ENCODE data around the gene CUX1.

CUX1 gene

GRCh38 chr7:101991860-101992259, 174.4 kb downstream of the CUX1 start:
- H3K27ac ChIP-seq (ENCODE audit: low read depth, low read length), result peak overlapping the region; percentile 91
- peak overlapping the region; percentile 66 for H3K4me2 ChIP-seq (ENCODE audit: low read length)
- no peaks in the 10 kb centered on the region for H3K27me3 ChIP-seq (ENCODE audit: control insufficient read depth, low read length)
- TF ChIP-seq EZH2phosphoT487 (IDR thresholded peaks at IDR 0.05; ENCODE audit: borderline replicate concordance, low read length) (no peak), CTCF (IDR thresholded peaks at IDR 0.05; ENCODE audit: low read depth, low read length, poor library complexity, severe bottlenecking) (no peak)
- H3K9me2 ChIP-seq (replicated peaks; ENCODE audit: control insufficient read depth, low read length), result no peaks in the 10 kb centered on the region
- H3K9me3 ChIP-seq (ENCODE audit: control insufficient read depth, insufficient read depth, low read length), result no peaks in the 10 kb centered on the region
- no peaks in the 10 kb centered on the region for H4K20me1 ChIP-seq (ENCODE audit: control insufficient read depth, insufficient read depth, low read depth, low read length)
- peaks cover 43% of the 10 kb centered on the region for H3F3A ChIP-seq (ENCODE audit: control insufficient read depth, insufficient read depth)
- peaks cover 98% of the 10 kb centered on the region for H3K4me1 ChIP-seq (ENCODE audit: control insufficient read depth, low read length)
- H3K36me3 ChIP-seq (ENCODE audit: control insufficient read depth, low read length), result peaks cover 45% of the 10 kb centered on the region
- H3K79me2 ChIP-seq (ENCODE audit: control insufficient read depth, low read length), result peaks cover 68% of the 10 kb centered on the region
- H3K4me3 ChIP-seq (ENCODE audit: low read length), result peak overlapping the region; percentile 70

- peaks cover 98% of the 10 kb centered on the region for H3K4me1 ChIP-seq (ENCODE audit: control insufficient read depth, low read length)
- H4K20me1 ChIP-seq (ENCODE audit: control insufficient read depth, insufficient read depth, low read depth, low read length), result 0 out of 2 replicates have a peak, but pooled peaks cover 2% of the 10 kb centered on the region
- H3K79me2 ChIP-seq (ENCODE audit: control insufficient read depth, low read length), result peaks cover 70% of the 10 kb centered on the region
- H3K9me3 ChIP-seq (ENCODE audit: control insufficient read depth, insufficient read depth, low read length), result no peaks in the 10 kb centered on the region
- TF ChIP-seq EZH2phosphoT487 (IDR thresholded peaks at IDR 0.05; ENCODE audit: borderline replicate concordance, low read length) (no peak), CTCF (IDR thresholded peaks at IDR 0.05; ENCODE audit: low read depth, low read length, poor library complexity, severe bottlenecking) (no peak)
- peak overlapping the region; percentile 91 for H3K27ac ChIP-seq (ENCODE audit: low read depth, low read length)
- H3K9me2 ChIP-seq (replicated peaks; ENCODE audit: control insufficient read depth, low read length), result no peaks in the 10 kb centered on the region
- H3K27me3 ChIP-seq (ENCODE audit: control insufficient read depth, low read length), result no peaks in the 10 kb centered on the region
- peaks cover 40% of the 10 kb centered on the region for H3K36me3 ChIP-seq (ENCODE audit: control insufficient read depth, low read length)
- H3K4me2 ChIP-seq (ENCODE audit: low read length), result peak overlapping the region; percentile 66
- H3F3A ChIP-seq (ENCODE audit: control insufficient read depth, insufficient read depth), result peaks cover 36% of the 10 kb centered on the region
- peak overlapping the region; percentile 70 for H3K4me3 ChIP-seq (ENCODE audit: low read length)
Observed at GRCh38 chr7:101993311-101993710, 175.9 kb downstream of the CUX1 start.

GRCh38 chr7:101995121-101995520, 177.7 kb downstream of the CUX1 start:
- H4K20me1 ChIP-seq (ENCODE audit: control insufficient read depth, insufficient read depth, low read depth, low read length), result 0 out of 2 replicates have a peak, but pooled peaks cover 4% of the 10 kb centered on the region
- no peaks in the 10 kb centered on the region for H3K9me3 ChIP-seq (ENCODE audit: control insufficient read depth, insufficient read depth, low read length)

More at GRCh38 chr7:101995121-101995520, 177.7 kb downstream of the CUX1 start:
- Histone ChIP-seq H3K36me3 (ENCODE audit: control insufficient read depth, low read length) (peaks cover 37% of the 10 kb centered on the region), H3K4me1 (ENCODE audit: control insufficient read depth, low read length) (peaks cover 97% of the 10 kb centered on the region), H3K9me2 (replicated peaks; ENCODE audit: control insufficient read depth, low read length) (no peaks in the 10 kb centered on the region), H3K27me3 (ENCODE audit: control insufficient read depth, low read length) (no peaks in the 10 kb centered on the region), H3K4me2 (ENCODE audit: low read length) (peak overlapping the region; percentile 66), H3K4me3 (ENCODE audit: low read length) (peak overlapping the region; percentile 70), H3K79me2 (ENCODE audit: control insufficient read depth, low read length) (peaks cover 83% of the 10 kb centered on the region), H3F3A (ENCODE audit: control insufficient read depth, insufficient read depth) (peaks cover 19% of the 10 kb centered on the region), H3K27ac (ENCODE audit: low read depth, low read length) (peak overlapping the region; percentile 91)
- no peak for TF ChIP-seq CTCF (IDR thresholded peaks at IDR 0.05; ENCODE audit: low read depth, low read length, poor library complexity, severe bottlenecking)
- TF ChIP-seq EZH2phosphoT487 (IDR thresholded peaks at IDR 0.05; ENCODE audit: borderline replicate concordance, low read length), result no peak
